MM.1S (cell line): ENCODE measurements around the gene OR10W1.

ENCODE experiments used
- DNase-seq: peaks from one replicate; pipeline ENCODE4 v3.0.0-alpha.2; 2015
- H2AFZ ChIP-seq: fragments of 300-600 bp; sonication (generic); 2 replicates; pipeline ENCODE4 v1.6.0; 2016; ENCODE audit warnings: antibody characterized with exemption, low read length
- H3F3A ChIP-seq: fragments of 300-600 bp; sonication (generic); 2 replicates; pipeline ENCODE4 v1.6.1; 2016; ENCODE audit warnings: mild to moderate bottlenecking, antibody characterized with exemption, low read length, moderate library complexity, mixed read lengths; ENCODE audit not compliant: insufficient read depth
- H3K27ac ChIP-seq: fragments of 300-600 bp; sonication (generic); 2 replicates; pipeline ENCODE4 v1.5.1; 2016; ENCODE audit warnings: mild to moderate bottlenecking, low read length
- H3K27me3 ChIP-seq: fragments of 300-600 bp; sonication (generic); replicated peaks from 2 replicates; pipeline ENCODE4 v1.6.0; 2016; ENCODE audit warnings: low read length; ENCODE audit not compliant: insufficient read depth
- H3K36me3 ChIP-seq: fragments of 300-600 bp; sonication (generic); replicated peaks from 2 replicates; pipeline ENCODE4 v1.6.1; 2016; ENCODE audit warnings: mild to moderate bottlenecking, low read length, mixed read lengths; ENCODE audit not compliant: insufficient read depth
- H3K4me1 ChIP-seq: fragments of 300-600 bp; sonication (generic); 2 replicates; pipeline ENCODE4 v1.6.1; 2016; ENCODE audit warnings: low read length, mixed read lengths
- H3K4me2 ChIP-seq: fragments of 300-600 bp; sonication (generic); 2 replicates; pipeline ENCODE4 v1.6.0; 2016; ENCODE audit warnings: low read depth, low read length
- H3K4me3 ChIP-seq: fragments of 300-600 bp; sonication (generic); 2 replicates; pipeline ENCODE4 v1.5.1; 2016; ENCODE audit warnings: low read length, mixed read lengths
- H3K79me2 ChIP-seq: fragments of 300-600 bp; sonication (generic); 2 replicates; pipeline ENCODE4 v1.6.1; 2016; ENCODE audit warnings: mixed run types, low read length, mixed read lengths
- H3K9ac ChIP-seq: fragments of 300-600 bp; sonication (generic); 2 replicates; pipeline ENCODE4 v1.6.1; 2016; ENCODE audit warnings: low read length, mixed read lengths
- H3K9me2 ChIP-seq: fragments of 300-600 bp; sonication (generic); replicated peaks from 2 replicates; pipeline ENCODE4 v1.6.1; 2016; ENCODE audit warnings: mild to moderate bottlenecking, low read length, mixed read lengths; ENCODE audit not compliant: insufficient read depth
- H3K9me3 ChIP-seq: fragments of 300-600 bp; sonication (generic); replicated peaks from 2 replicates; pipeline ENCODE4 v1.6.1; 2016; ENCODE audit warnings: mild to moderate bottlenecking, low read length, mixed read lengths; ENCODE audit not compliant: insufficient read depth
- H4K20me1 ChIP-seq: fragments of 300-600 bp; sonication (generic); 2 replicates; pipeline ENCODE4 v1.6.1; 2016; ENCODE audit warnings: mild to moderate bottlenecking, low read length, moderate library complexity, mixed read lengths; ENCODE audit not compliant: insufficient read depth
- CTCF ChIP-seq: fragments of 300-600 bp; sonication (generic); IDR thresholded peaks from 2 replicates; pipeline ENCODE4 v1.5.1; 2016; ENCODE audit warnings: antibody characterized with exemption, low read length, mixed read lengths
- EZH2 ChIP-seq: fragments of 300-600 bp; sonication (generic); optimal IDR thresholded peaks from 2 replicates; pipeline ENCODE3; 2017; ENCODE audit warnings: low read depth, mild to moderate bottlenecking, antibody characterized with exemption, low read length, mixed read lengths
- EZH2phosphoT487 ChIP-seq: fragments of 300-600 bp; sonication (generic); IDR thresholded peaks from 2 replicates; pipeline ENCODE4 v1.6.1; 2018; ENCODE audit warnings: antibody characterized with exemption, low read length

Gene OR10W1

GRCh38 chr11:58268142-58268541, at the start of gene OR10W1:
OR10W1 (minus strand) TSS chr11:58268260; CDS start chr11:58267858, 402 bp downstream.
- no peak for DNase-seq
- Histone ChIP-seq H3K9me3 (no peaks in the 10 kb centered on the region), H4K20me1 (no peaks in the 10 kb centered on the region), H3K27me3 (no peaks in the 10 kb centered on the region), H3K9ac (no peak within 1 kb of the TSS), H2AFZ (no peak within 1 kb of the TSS), H3K9me2 (no peaks in the 10 kb centered on the region), H3F3A (no peaks in the 10 kb centered on the region), H3K79me2 (no peaks in the 10 kb centered on the region), H3K4me1 (no peaks in the 10 kb centered on the region), H3K4me2 (no peak within 1 kb of the TSS), H3K36me3 (no peaks in the 10 kb centered on the region), H3K4me3 (no peak within 1 kb of the TSS), H3K27ac (no peak within 1 kb of the TSS)
- no peak for TF ChIP-seq CTCF
- TF ChIP-seq EZH2phosphoT487, result no peak
- no peak for TF ChIP-seq EZH2

- Histone ChIP-seq H3K9ac (no peak overlapping the region), H3K9me3 (no peaks in the 10 kb centered on the region), H4K20me1 (no peaks in the 10 kb centered on the region), H3K27me3 (no peaks in the 10 kb centered on the region), H3K9me2 (no peaks in the 10 kb centered on the region), H2AFZ (no peak overlapping the region), H3K4me1 (no peaks in the 10 kb centered on the region), H3K4me3 (no peak overlapping the region), H3K4me2 (no peak overlapping the region), H3K79me2 (no peaks in the 10 kb centered on the region), H3F3A (no peaks in the 10 kb centered on the region), H3K36me3 (no peaks in the 10 kb centered on the region), H3K27ac (no peak overlapping the region)
- DNase-seq, result no peak
- TF ChIP-seq EZH2phosphoT487 (no peak), CTCF (no peak), EZH2 (no peak)
These were observed 48.1 kb upstream of the OR10W1 start for GRCh38 chr11:58316142-58316541.

- H3K79me2 ChIP-seq, result no peaks in the 10 kb centered on the region
- H3K27me3 ChIP-seq, result no peaks in the 10 kb centered on the region
- no peak for DNase-seq
- H3K27ac ChIP-seq, result no peak overlapping the region
- no peaks in the 10 kb centered on the region for H4K20me1 ChIP-seq
- H3K4me3 ChIP-seq, result no peak overlapping the region
- no peaks in the 10 kb centered on the region for H3F3A ChIP-seq
- no peaks in the 10 kb centered on the region for H3K36me3 ChIP-seq
- H3K9ac ChIP-seq, result no peak overlapping the region
- H2AFZ ChIP-seq, result no peak overlapping the region
- no peak overlapping the region for H3K4me2 ChIP-seq
- no peak for TF ChIP-seq CTCF
- TF ChIP-seq EZH2phosphoT487, result no peak
- no peak for TF ChIP-seq EZH2
- H3K9me2 ChIP-seq, result no peaks in the 10 kb centered on the region
- no peaks in the 10 kb centered on the region for H3K9me3 ChIP-seq
- no peaks in the 10 kb centered on the region for H3K4me1 ChIP-seq
These were observed 33.5 kb upstream of the OR10W1 start for GRCh38 chr11:58301576-58301975.
